SK-N-SH treated with all-trans-retinoic acid at 6 μM for 48 hours (cell line): Measurements from ENCODE around the gene IP6K2.

ENCODE experiments used
- ARNTL ChIP-seq: fragments of 450-650 bp; formaldehyde crosslinking; IDR thresholded peaks from 2 replicates; pipeline ENCODE4 v1.5.0; 2020; ENCODE audit warnings: low read depth, mild to moderate bottlenecking, moderate library complexity, borderline replicate concordance
- CSDC2 ChIP-seq: fragments of 250-450 bp; sonication (Bioruptor Pico); IDR thresholded peaks from 2 replicates; pipeline ENCODE4 v1.5.0; 2020; ENCODE audit warnings: mild to moderate bottlenecking, moderate library complexity
- GLIS3 ChIP-seq: fragments of 250-450 bp; sonication (Bioruptor Pico); IDR thresholded peaks from 2 replicates; pipeline ENCODE4 v1.5.0; 2020; ENCODE audit warnings: mild to moderate bottlenecking, moderate library complexity
- PATZ1 ChIP-seq: fragments of 250-450 bp; sonication (Bioruptor Pico); IDR thresholded peaks from 2 replicates; pipeline ENCODE4 v1.8.0; 2020; ENCODE audit warnings: mild to moderate bottlenecking, moderate library complexity, borderline replicate concordance
- RARB ChIP-seq: fragments of 250-450 bp; sonication (Bioruptor Pico); IDR thresholded peaks from 2 replicates; pipeline ENCODE4 v1.8.0; 2021; ENCODE audit warnings: mild to moderate bottlenecking, moderate library complexity
- SNAI2 ChIP-seq: fragments of 250-450 bp; sonication (Bioruptor Pico); IDR thresholded peaks from 2 replicates; pipeline ENCODE4 v1.5.0; 2020; ENCODE audit warnings: mild to moderate bottlenecking, moderate library complexity
- TCF4 ChIP-seq: fragments of 250-450 bp; sonication (Bioruptor Pico); IDR thresholded peaks from 2 replicates; pipeline ENCODE4 v1.8.0; 2021; ENCODE audit warnings: mild to moderate bottlenecking, moderate library complexity, borderline replicate concordance
- ZFP3 ChIP-seq: fragments of 250-450 bp; sonication (Bioruptor Pico); IDR thresholded peaks from 2 replicates; pipeline ENCODE4 v1.5.0; 2020; ENCODE audit warnings: mild to moderate bottlenecking, moderate library complexity
- ZFP30 ChIP-seq: fragments of 450-650 bp; formaldehyde crosslinking; IDR thresholded peaks from 2 replicates; pipeline ENCODE4 v1.5.0; 2022; ENCODE audit warnings: mild to moderate bottlenecking, moderate library complexity
- ZNF565 ChIP-seq: fragments of 450-650 bp; formaldehyde crosslinking; conservative IDR thresholded peaks from 2 replicates; pipeline ENCODE4 v1.5.0; 2020; ENCODE audit warnings: low read depth, mild to moderate bottlenecking, moderate library complexity
- ZNF70 ChIP-seq: fragments of 450-650 bp; formaldehyde crosslinking; IDR thresholded peaks from 2 replicates; pipeline ENCODE4 v1.5.0; 2020; ENCODE audit warnings: mild to moderate bottlenecking, moderate library complexity
- TF ChIP-seq, protein P1 (sequence below): fragments of 250-450 bp; sonication (Bioruptor Pico); IDR thresholded peaks from 2 replicates; pipeline ENCODE4 v1.8.0; 2021; ENCODE audit warnings: low read depth, mild to moderate bottlenecking, moderate library complexity, borderline replicate concordance
- TF ChIP-seq, protein P2 (sequence below): fragments of 250-450 bp; sonication (Bioruptor Pico); IDR thresholded peaks from 2 replicates; pipeline ENCODE4 v1.5.1; 2020; ENCODE audit warnings: low read depth, mild to moderate bottlenecking, moderate library complexity

GRCh38 chr3:48680811-48681540 lies 36.0 kb downstream of the IP6K2 start:
- no peak for TF ChIP-seq TCF4 (CRISPR knock-in tag)
- TF ChIP-seq, protein P1, sequence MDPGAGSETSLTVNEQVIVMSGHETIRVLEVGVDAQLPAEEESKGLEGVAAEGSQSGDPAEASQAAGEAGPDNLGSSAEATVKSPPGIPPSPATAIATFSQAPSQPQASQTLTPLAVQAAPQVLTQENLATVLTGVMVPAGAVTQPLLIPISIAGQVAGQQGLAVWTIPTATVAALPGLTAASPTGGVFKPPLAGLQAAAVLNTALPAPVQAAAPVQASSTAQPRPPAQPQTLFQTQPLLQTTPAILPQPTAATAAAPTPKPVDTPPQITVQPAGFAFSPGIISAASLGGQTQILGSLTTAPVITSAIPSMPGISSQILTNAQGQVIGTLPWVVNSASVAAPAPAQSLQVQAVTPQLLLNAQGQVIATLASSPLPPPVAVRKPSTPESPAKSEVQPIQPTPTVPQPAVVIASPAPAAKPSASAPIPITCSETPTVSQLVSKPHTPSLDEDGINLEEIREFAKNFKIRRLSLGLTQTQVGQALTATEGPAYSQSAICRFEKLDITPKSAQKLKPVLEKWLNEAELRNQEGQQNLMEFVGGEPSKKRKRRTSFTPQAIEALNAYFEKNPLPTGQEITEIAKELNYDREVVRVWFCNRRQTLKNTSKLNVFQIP (CRISPR knock-in tag) = no peak
- TF ChIP-seq ZNF565 = no peak
- no peak for TF ChIP-seq ZFP3 (CRISPR knock-in tag)
- no peak for TF ChIP-seq ZNF70 (CRISPR knock-in tag)
- no peak for TF ChIP-seq CSDC2 (CRISPR knock-in tag)
- TF ChIP-seq PATZ1 (CRISPR knock-in tag) = no peak
- no peak for TF ChIP-seq SNAI2
- TF ChIP-seq GLIS3 (CRISPR knock-in tag) = no peak
- no peak for TF ChIP-seq ZFP30 (CRISPR knock-in tag)
- TF ChIP-seq RARB (CRISPR knock-in tag) = no peak
- TF ChIP-seq, protein P2, sequence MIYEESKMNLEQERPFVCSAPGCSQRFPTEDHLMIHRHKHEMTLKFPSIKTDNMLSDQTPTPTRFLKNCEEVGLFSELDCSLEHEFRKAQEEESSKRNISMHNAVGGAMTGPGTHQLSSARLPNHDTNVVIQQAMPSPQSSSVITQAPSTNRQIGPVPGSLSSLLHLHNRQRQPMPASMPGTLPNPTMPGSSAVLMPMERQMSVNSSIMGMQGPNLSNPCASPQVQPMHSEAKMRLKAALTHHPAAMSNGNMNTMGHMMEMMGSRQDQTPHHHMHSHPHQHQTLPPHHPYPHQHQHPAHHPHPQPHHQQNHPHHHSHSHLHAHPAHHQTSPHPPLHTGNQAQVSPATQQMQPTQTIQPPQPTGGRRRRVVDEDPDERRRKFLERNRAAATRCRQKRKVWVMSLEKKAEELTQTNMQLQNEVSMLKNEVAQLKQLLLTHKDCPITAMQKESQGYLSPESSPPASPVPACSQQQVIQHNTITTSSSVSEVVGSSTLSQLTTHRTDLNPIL (CRISPR knock-in tag) = no peak
- no peak for TF ChIP-seq ARNTL (CRISPR knock-in tag)
